HCT116 (cell line): Measurements from ENCODE around the gene RPAIN. TPM values are rescaled to one million over a fixed set of nuclear protein-coding genes. Genes with fewer than 3 reads are reported as not detected.

Experiments
- ATAC-seq: fragments of 200-7000 bp; cut with Tn5 transposase; 2 replicates; pipeline ENCODE4 v1.9.1; 2020; ENCODE audit warnings: mild to moderate bottlenecking, moderate library complexity
- BruUV-seq: library from RNA; stranded (reverse); fragments of 400-500 nt; replicated peaks from 2 replicates; lab custom pipeline; 2021; lab: Mats Ljungman, UMichigan
- CTCF ChIA-PET: fragments of 300-600 bp; sonication (Branson Sonifier 250); formaldehyde crosslinking; loops from one replicate; lab custom pipeline; 2021; ENCODE audit warnings: antibody characterized with exemption; lab: Charles Lee
- POLR2A ChIA-PET: fragments of 300-600, 350-600 bp; sonication (Branson Sonifier 250); formaldehyde crosslinking; loops from one replicate; lab custom pipeline; 2021; ENCODE audit warnings: antibody characterized with exemption; lab: Charles Lee
- RAD21 ChIA-PET, 2 experiments: fragments of 300-600 bp; sonication (Branson Sonifier 250); formaldehyde crosslinking; loops; one replicate each; lab custom pipeline; 2023; ENCODE audit warnings: low total read pairs in 2 of 2; ENCODE audit not compliant: uncharacterized antibody in 2 of 2, unreplicated experiment in 2 of 2, low non-redundant PET in 1 of 2; lab: Charles Lee
- DNase-seq: peaks from one replicate; pipeline ENCODE4 v3.0.0-alpha.2; 2010; ENCODE audit warnings: low read depth, low spot score
- H2AFZ ChIP-seq: fragments of 200-600 bp; shearing (Covaris generic), sonication (generic); 2 replicates; pipeline ENCODE4 v1.6.1; 2017; ENCODE audit warnings: low read depth, mixed run types, mixed read lengths, antibody characterized with exemption, low read length; ENCODE audit not compliant: poor library complexity, severe bottlenecking
- H3K27ac ChIP-seq: 2 replicates; pipeline ENCODE4 v1.5.1; 2012; ENCODE audit warnings: low read depth, low read length
- H3K27me3 ChIP-seq: fragments of 200-600 bp; sonication (generic); 2 replicates; pipeline ENCODE4 v1.6.1; 2016; ENCODE audit warnings: mixed run types, low read length, mixed read lengths; ENCODE audit not compliant: insufficient read depth
- H3K36me3 ChIP-seq, 2 experiments: fragments of 200-500 bp in 1 of 2; fragments of 200-600 bp in 1 of 2; sonication (Bioruptor generic) in 1 of 2; sonication (generic) in 1 of 2; 2 replicates each; pipeline versions ENCODE4 v1.5.1 to v1.6.1; 2014 to 2016; ENCODE audit warnings: low read length in 2 of 2, inconsistent platforms in 1 of 2, mixed read lengths in 1 of 2, mixed run types in 1 of 2; ENCODE audit not compliant: insufficient read depth in 2 of 2, control insufficient read depth in 1 of 2
- H3K4me1 ChIP-seq, 2 experiments: fragments of 200-600 bp in 1 of 2; sonication (generic) in 1 of 2; 2 replicates each; pipeline versions ENCODE4 v1.5.1 to v1.6.1; 2012 to 2017; ENCODE audit warnings: low read length in 2 of 2, inconsistent platforms in 1 of 2, mild to moderate bottlenecking in 1 of 2, mixed read lengths in 1 of 2, mixed run types in 1 of 2, moderate library complexity in 1 of 2; ENCODE audit not compliant: insufficient read depth in 2 of 2, control insufficient read depth in 1 of 2
- H3K4me2 ChIP-seq: fragments of 200-600 bp; sonication (generic); 2 replicates; pipeline ENCODE4 v1.6.1; 2017; ENCODE audit warnings: mixed run types, low read length, mixed read lengths
- H3K4me3 ChIP-seq, 2 experiments: fragments of 200-600 bp in 1 of 2; sonication (generic) in 1 of 2; replicated peaks in 1 of 2; 2 replicates each; pipeline ENCODE4 v1.5.1; 2011 to 2016; ENCODE audit warnings: low read length in 2 of 2, control low read depth in 1 of 2, low read depth in 1 of 2, mild to moderate bottlenecking in 1 of 2, mixed read lengths in 1 of 2, mixed run types in 1 of 2
- H3K79me2 ChIP-seq: fragments of 200-600 bp; sonication (generic); 2 replicates; pipeline ENCODE4 v1.6.1; 2017; ENCODE audit warnings: mild to moderate bottlenecking, mixed run types, low read length, moderate library complexity, mixed read lengths; ENCODE audit not compliant: insufficient read depth
- H3K9ac ChIP-seq: fragments of 200-600 bp; sonication (generic); 2 replicates; pipeline ENCODE4 v1.6.1; 2016; ENCODE audit warnings: low read length, mixed read lengths
- H3K9me2 ChIP-seq: fragments of 200-600 bp; sonication (generic), shearing (Covaris generic); 2 replicates; pipeline ENCODE4 v1.6.1; 2017; ENCODE audit warnings: mixed run types, mild to moderate bottlenecking, moderate library complexity; ENCODE audit not compliant: insufficient read depth
- H3K9me3 ChIP-seq, 2 experiments: fragments of 200-500 bp in 1 of 2; fragments of 200-600 bp in 1 of 2; sonication (Bioruptor generic) in 1 of 2; sonication (generic) in 1 of 2; 2 replicates each; pipeline ENCODE4 v1.6.1; 2014 to 2017; ENCODE audit warnings: low read length in 2 of 2, mixed read lengths in 2 of 2, inconsistent platforms in 1 of 2, low read depth in 1 of 2, mild to moderate bottlenecking in 1 of 2, mixed run types in 1 of 2, moderate library complexity in 1 of 2; ENCODE audit not compliant: control insufficient read depth in 1 of 2, insufficient read depth in 1 of 2
- H4K20me1 ChIP-seq: fragments of 200-600 bp; sonication (generic), shearing (Covaris generic); 2 replicates; pipeline ENCODE4 v1.6.1; 2017; ENCODE audit warnings: mixed run types, mild to moderate bottlenecking, moderate library complexity; ENCODE audit not compliant: insufficient read depth
- CBX3 ChIP-seq: IDR thresholded peaks from 2 replicates; pipeline ENCODE4 v1.6.1; 2012; ENCODE audit warnings: low read depth
- CEBPB ChIP-seq: IDR thresholded peaks from 2 replicates; pipeline ENCODE4 v1.6.1; 2012; ENCODE audit warnings: low read depth
- CTCF ChIP-seq, 3 experiments: fragments of 200-600 bp in 1 of 3; sonication (generic) in 1 of 3; IDR thresholded peaks in 2 of 3; conservative IDR thresholded peaks in 1 of 3; 2 replicates each; pipeline ENCODE4 v1.5.1; 2012 to 2017; ENCODE audit warnings: low read depth in 2 of 3, low read length in 2 of 3, antibody characterized with exemption in 1 of 3, borderline replicate concordance in 1 of 3, control low read depth in 1 of 3, mild to moderate bottlenecking in 1 of 3, mixed read lengths in 1 of 3, mixed run types in 1 of 3, moderate library complexity in 1 of 3; ENCODE audit not compliant: insufficient read depth in 1 of 3
- EGR1 ChIP-seq: IDR thresholded peaks from 2 replicates; pipeline ENCODE4 v1.6.1; 2012; ENCODE audit warnings: low read depth
- EZH2 ChIP-seq: fragments of 200-600 bp; sonication (generic); IDR thresholded peaks from 2 replicates; pipeline ENCODE4 v1.6.1; 2017; ENCODE audit warnings: antibody characterized with exemption, mixed run types
- JUND ChIP-seq: IDR thresholded peaks from 2 replicates; pipeline ENCODE4 v1.6.1; 2012
- MAX ChIP-seq: IDR thresholded peaks from 2 replicates; pipeline ENCODE4 v1.6.1; 2012
- POLR2AphosphoS5 ChIP-seq: IDR thresholded peaks from 2 replicates; pipeline ENCODE4 v1.6.1; 2011; ENCODE audit warnings: mild to moderate bottlenecking, low read depth, low read length, moderate library complexity
- RAD21 ChIP-seq: IDR thresholded peaks from 2 replicates; pipeline ENCODE4 v1.6.1; 2012; ENCODE audit warnings: low read depth, mild to moderate bottlenecking
- SIN3A ChIP-seq: IDR thresholded peaks from 2 replicates; pipeline ENCODE4 v1.6.1; 2012; ENCODE audit warnings: low read depth
- SRF ChIP-seq: IDR thresholded peaks from 2 replicates; pipeline ENCODE4 v1.6.1; 2012; ENCODE audit warnings: low read depth
- TCF7L2 ChIP-seq: IDR thresholded peaks from 2 replicates; pipeline ENCODE4 v1.7.0; 2011; ENCODE audit warnings: borderline replicate concordance, inconsistent platforms; ENCODE audit not compliant: insufficient read depth, insufficient read length; ENCODE audit errors: extremely low read depth
- YY1 ChIP-seq: IDR thresholded peaks from 2 replicates; pipeline ENCODE4 v1.6.1; 2011; ENCODE audit warnings: low read length, low read depth, moderate library complexity, mild to moderate bottlenecking; ENCODE audit not compliant: insufficient replicate concordance; ENCODE audit errors: extremely low read depth
- ZFX ChIP-seq: fragments of 450-650 bp; IDR thresholded peaks from 2 replicates; pipeline ENCODE4 v1.6.1; 2017
- ZNF274 ChIP-seq: fragments of 200-500 bp; sonication (Bioruptor generic); IDR thresholded peaks from 2 replicates; pipeline ENCODE4 v1.6.1; 2014; ENCODE audit warnings: mild to moderate bottlenecking, low read depth, low read length, inconsistent platforms
- intact Hi-C: fragments of 100-400 bp; cut with micrococcal nuclease; formaldehyde crosslinking; loops from 2 replicates; pipeline ENCODE4 v1.10.0; 2022
- total RNA-seq: library from RNA; stranded (reverse); gene quantifications from one replicate; pipeline ENCODE4 v1.2.1, GENCODE V29; 2021; ENCODE audit not compliant: unreplicated experiment
- TF ChIP-seq, protein P1 (sequence below): IDR thresholded peaks from 2 replicates; pipeline ENCODE4 v1.6.1; 2012

RPAIN gene
- total RNA-seq, 1 experiment from 2014 or later, result 67.9 TPM

GRCh38 chr17:5373112-5373511 lies 46.9 kb upstream of the RPAIN start:
- peaks cover 22% of the 10 kb centered on the region in 2 experiments for H3K36me3 ChIP-seq
- POLR2A ChIA-PET, result no interaction called here
- RAD21 ChIA-PET, result no interaction called here
- H4K20me1 ChIP-seq, result no peaks in the 10 kb centered on the region
- intact Hi-C loops, result no loop called here
- ATAC-seq, result no peak
- H3K79me2 ChIP-seq, result 0 out of 2 replicates have a peak, but pooled peaks cover 2% of the 10 kb centered on the region
- TF ChIP-seq MAX (no peak), POLR2AphosphoS5 (no peak), EZH2 (no peak), CBX3 (no peak)
- CTCF ChIA-PET, result no interaction called here
- no TSS peak for BruUV-seq
- DNase-seq, result no peak
- H3K27ac ChIP-seq, result no peak overlapping the region
- no peak overlapping the region for H3K4me3 ChIP-seq
- no peak overlapping the region for H2AFZ ChIP-seq
- H3K9me2 ChIP-seq, result no peaks in the 10 kb centered on the region
- no peak overlapping the region for H3K4me2 ChIP-seq
- H3K4me1 ChIP-seq, result no peaks in the 10 kb centered on the region
- no peaks in the 10 kb centered on the region for H3K27me3 ChIP-seq
- H3K9me3 ChIP-seq, result no peaks in the 10 kb centered on the region
- no peak overlapping the region for H3K9ac ChIP-seq

GRCh38 chr17:5378566-5379207 lies 41.3 kb upstream of the RPAIN start:
- Histone ChIP-seq H3K4me2 (no peak overlapping the region), H3K9me2 (no peaks in the 10 kb centered on the region), H3K79me2 (0 out of 2 replicates have a peak, but pooled peaks cover 2% of the 10 kb centered on the region), H3K4me1 (no peaks in the 10 kb centered on the region), H3K4me3 (no peak overlapping the region), H2AFZ (no peak overlapping the region), H4K20me1 (no peaks in the 10 kb centered on the region), H3K27ac (no peak overlapping the region; the same call in 1 of the 2 replicates), H3K36me3 (peaks cover 31 to 34% of the 10 kb centered on the region in 2 experiments), H3K9ac (no peak overlapping the region), H3K27me3 (no peaks in the 10 kb centered on the region), H3K9me3 (no peaks in the 10 kb centered on the region)
- RAD21 ChIA-PET, result no interaction called here
- peak; percentile 25; the same call in 1 of the 2 replicates for ATAC-seq
- POLR2A ChIA-PET, result interaction anchor here (1.4 kb wide), 1 partner anchor 12 kb away, joined by 4 read pairs; no protein-coding TSS in a partner anchor
- no TSS peak for BruUV-seq
- DNase-seq, result no peak
- TF ChIP-seq MAX, result no peak
- TF ChIP-seq, protein P1, sequence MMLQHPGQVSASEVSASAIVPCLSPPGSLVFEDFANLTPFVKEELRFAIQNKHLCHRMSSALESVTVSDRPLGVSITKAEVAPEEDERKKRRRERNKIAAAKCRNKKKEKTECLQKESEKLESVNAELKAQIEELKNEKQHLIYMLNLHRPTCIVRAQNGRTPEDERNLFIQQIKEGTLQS, result no peak
- TF ChIP-seq JUND, result no peak
- no peak for TF ChIP-seq CTCF (IDR thresholded peaks at IDR 0.05 in 2 of 3, conservative IDR thresholded peaks at IDR 0.05 in 1 of 3; ENCODE audit: borderline replicate concordance in 1 of 3, insufficient read depth in 1 of 3, low read depth in 2 of 3, low read length in 2 of 3)
- no peak for TF ChIP-seq EGR1
- TF ChIP-seq CBX3, result no peak
- no peak for TF ChIP-seq CEBPB
- TF ChIP-seq SIN3A, result no peak
- TF ChIP-seq ZFX, result no peak
- no peak for TF ChIP-seq ZNF274
- no peak for TF ChIP-seq TCF7L2
- TF ChIP-seq YY1, result no peak
- no peak for TF ChIP-seq RAD21
- TF ChIP-seq SRF, result no peak
- intact Hi-C loops, result no loop called here
- CTCF ChIA-PET, result no interaction called here
